ENCODE data around the gene OR1I1.
A peak's percentile ranks its signal among the peaks of the same experiment; 100 is the strongest.

Gene OR1I1

DNA sequence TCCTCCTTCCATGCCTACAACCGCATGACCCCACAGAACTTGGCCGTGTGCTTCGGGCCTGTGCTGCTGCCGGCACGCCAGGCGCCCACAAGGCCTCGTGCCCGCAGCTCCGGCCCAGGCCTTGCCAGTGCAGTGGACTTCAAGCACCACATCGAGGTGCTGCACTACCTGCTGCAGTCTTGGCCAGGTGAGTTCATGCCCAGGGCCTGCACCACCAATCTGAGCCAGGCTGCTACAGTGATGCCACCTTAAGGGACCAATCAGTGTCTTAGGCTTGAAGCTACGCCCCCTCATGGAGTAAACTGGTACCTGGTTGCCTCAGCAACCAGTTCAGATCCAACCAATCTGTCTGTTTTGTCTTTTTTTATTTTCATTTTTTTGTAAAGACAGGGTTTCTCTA lies 30.4 kb downstream of the OR1I1 start:
- no peak for DNase-seq (ENCODE audit: low read depth)
- TF ChIP-seq, protein P1, sequence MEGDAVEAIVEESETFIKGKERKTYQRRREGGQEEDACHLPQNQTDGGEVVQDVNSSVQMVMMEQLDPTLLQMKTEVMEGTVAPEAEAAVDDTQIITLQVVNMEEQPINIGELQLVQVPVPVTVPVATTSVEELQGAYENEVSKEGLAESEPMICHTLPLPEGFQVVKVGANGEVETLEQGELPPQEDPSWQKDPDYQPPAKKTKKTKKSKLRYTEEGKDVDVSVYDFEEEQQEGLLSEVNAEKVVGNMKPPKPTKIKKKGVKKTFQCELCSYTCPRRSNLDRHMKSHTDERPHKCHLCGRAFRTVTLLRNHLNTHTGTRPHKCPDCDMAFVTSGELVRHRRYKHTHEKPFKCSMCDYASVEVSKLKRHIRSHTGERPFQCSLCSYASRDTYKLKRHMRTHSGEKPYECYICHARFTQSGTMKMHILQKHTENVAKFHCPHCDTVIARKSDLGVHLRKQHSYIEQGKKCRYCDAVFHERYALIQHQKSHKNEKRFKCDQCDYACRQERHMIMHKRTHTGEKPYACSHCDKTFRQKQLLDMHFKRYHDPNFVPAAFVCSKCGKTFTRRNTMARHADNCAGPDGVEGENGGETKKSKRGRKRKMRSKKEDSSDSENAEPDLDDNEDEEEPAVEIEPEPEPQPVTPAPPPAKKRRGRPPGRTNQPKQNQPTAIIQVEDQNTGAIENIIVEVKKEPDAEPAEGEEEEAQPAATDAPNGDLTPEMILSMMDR (IDR thresholded peaks at IDR 0.05; ENCODE audit: low read depth, low read length, missing control alignments) = peak; percentile 14
- H3K4me3 ChIP-seq (ENCODE audit: low read depth, low read length) = no peak overlapping the region

- DNase-seq (ENCODE audit: low read depth) = no peak
- no peak overlapping the region for H3K4me3 ChIP-seq (ENCODE audit: low read depth, low read length)
- TF ChIP-seq, protein P1 (IDR thresholded peaks at IDR 0.05; ENCODE audit: low read depth, low read length, missing control alignments) = no peak
These were observed 31.5 kb downstream of the OR1I1 start for GRCh38 chr19:15113245-15114152.

GRCh38 chr19:15114153-15114540 lies 32.1 kb downstream of the OR1I1 start:
- DNase-seq (ENCODE audit: low read depth) = no peak
- TF ChIP-seq, protein P1 (IDR thresholded peaks at IDR 0.05; ENCODE audit: low read depth, low read length, missing control alignments) = no peak
- H3K4me3 ChIP-seq (ENCODE audit: low read depth, low read length) = no peak overlapping the region

- TF ChIP-seq, protein P1 (IDR thresholded peaks at IDR 0.05; ENCODE audit: low read depth, low read length, missing control alignments) = no peak
- H3K4me3 ChIP-seq (ENCODE audit: low read depth, low read length) = no peak overlapping the region
These were observed 33.1 kb downstream of the OR1I1 start for GRCh38 chr19:15115080-15115479.

GRCh38 chr19:15115762-15116615 lies 34.0 kb downstream of the OR1I1 start:
- no peak overlapping the region for H3K4me3 ChIP-seq (ENCODE audit: low read depth, low read length)
- TF ChIP-seq, protein P1 (IDR thresholded peaks at IDR 0.05; ENCODE audit: low read depth, low read length, missing control alignments) = no peak
- DNase-seq (ENCODE audit: low read depth) = no peak

More at GRCh38 chr19:15115080-15115479, 33.1 kb downstream of the OR1I1 start:
- no peak for DNase-seq (ENCODE audit: low read depth)

GRCh38 chr19:15116856-15117255 lies 34.8 kb downstream of the OR1I1 start:
- no peak overlapping the region for H3K4me3 ChIP-seq (ENCODE audit: low read depth, low read length)
- DNase-seq (ENCODE audit: low read depth) = no peak
- TF ChIP-seq, protein P1 (IDR thresholded peaks at IDR 0.05; ENCODE audit: low read depth, low read length, missing control alignments) = no peak

Measured in GM12864 (cell line).